GM19025 (cell line): ENCODE data around the gene ELAC1.
"Not testable (repeated sequence)": the region's sequence is repeated elsewhere in the genome, so short reads cannot be mapped to it uniquely, and the experiment has no call there.

ENCODE experiments used
- ATAC-seq: cut with Tn5 transposase; IDR thresholded peaks from one replicate; pipeline ENCODE4 v1.9.1; 2021; ENCODE audit warnings: mild to moderate bottlenecking, low read depth, moderate library complexity; ENCODE audit not compliant: unreplicated experiment

The ELAC1 gene

DNA sequence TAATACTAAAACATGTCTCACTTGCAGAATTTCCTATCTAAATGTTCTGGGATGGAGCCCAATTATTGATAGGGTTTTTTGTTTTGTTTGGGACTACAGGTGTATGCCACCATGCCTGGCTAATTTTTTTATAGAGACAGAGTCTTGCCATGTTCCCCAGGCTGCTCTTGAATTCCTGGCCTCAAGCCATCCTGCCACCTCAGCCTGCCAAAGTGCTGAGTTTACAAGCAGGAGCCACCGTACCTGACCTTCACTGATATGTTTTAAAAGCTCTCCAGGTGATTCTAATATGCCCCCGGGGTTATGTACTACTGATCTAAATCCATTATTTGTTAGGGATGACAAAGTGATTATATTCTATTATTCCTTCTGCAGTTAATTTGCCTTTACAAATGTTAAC is 2.2 kb downstream of the ELAC1 start:
- no peak for ATAC-seq

DNA sequence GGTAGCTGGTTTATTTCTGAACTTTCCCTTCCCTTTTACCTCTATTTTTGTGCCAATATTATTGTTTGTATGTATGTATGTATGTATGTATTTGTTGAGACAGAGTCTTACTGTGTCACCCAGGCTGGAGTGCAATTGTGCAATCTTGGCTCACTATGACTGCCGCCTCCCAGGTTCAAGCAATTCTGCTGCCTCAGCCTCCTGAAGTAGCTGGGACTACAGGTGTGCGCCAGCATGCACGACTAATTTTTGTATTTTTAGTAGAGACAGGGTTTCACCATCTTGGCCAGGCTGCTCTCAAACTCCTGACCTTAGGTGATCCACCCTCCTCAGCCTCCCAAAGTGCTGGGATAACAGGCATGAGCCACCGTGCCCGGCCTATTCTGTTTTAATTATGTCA is 4.6 kb downstream of the ELAC1 start:
- ATAC-seq = not testable (repeated sequence)

DNA sequence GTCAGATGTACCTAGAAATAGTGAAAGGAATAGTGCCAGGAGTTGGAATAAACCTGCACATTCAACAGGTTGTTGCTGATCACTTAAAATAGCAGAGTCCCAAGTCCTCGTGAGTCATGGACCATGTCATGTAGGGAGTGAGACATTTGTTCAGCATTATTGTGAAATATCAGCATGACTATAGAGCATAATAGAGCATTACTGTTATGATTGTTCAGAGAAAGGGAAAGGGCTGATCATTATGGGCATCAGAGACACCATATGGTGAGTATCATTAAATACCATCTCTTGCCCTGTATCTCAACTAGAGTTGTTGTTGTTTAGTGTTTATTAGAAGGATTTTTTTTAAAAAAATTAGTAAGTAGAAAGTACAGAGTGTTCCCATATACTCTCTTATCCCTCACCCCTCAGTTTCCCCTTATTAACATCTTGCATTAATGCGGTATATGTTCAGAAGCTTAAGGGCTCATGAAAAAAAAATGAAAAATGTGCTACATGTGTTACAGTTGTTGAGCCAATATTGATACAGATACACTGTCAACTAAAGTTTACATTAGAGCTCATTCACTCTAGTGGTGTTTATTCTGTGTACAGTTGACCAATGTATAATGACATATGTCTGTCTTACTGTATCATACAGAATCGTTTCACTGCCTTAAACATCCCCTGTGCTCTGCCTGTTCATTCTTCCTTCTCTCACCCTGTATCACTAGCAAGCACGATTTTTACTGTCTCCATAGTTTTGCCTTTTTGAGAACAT is 5.7 kb downstream of the ELAC1 start:
- no peak for ATAC-seq

DNA sequence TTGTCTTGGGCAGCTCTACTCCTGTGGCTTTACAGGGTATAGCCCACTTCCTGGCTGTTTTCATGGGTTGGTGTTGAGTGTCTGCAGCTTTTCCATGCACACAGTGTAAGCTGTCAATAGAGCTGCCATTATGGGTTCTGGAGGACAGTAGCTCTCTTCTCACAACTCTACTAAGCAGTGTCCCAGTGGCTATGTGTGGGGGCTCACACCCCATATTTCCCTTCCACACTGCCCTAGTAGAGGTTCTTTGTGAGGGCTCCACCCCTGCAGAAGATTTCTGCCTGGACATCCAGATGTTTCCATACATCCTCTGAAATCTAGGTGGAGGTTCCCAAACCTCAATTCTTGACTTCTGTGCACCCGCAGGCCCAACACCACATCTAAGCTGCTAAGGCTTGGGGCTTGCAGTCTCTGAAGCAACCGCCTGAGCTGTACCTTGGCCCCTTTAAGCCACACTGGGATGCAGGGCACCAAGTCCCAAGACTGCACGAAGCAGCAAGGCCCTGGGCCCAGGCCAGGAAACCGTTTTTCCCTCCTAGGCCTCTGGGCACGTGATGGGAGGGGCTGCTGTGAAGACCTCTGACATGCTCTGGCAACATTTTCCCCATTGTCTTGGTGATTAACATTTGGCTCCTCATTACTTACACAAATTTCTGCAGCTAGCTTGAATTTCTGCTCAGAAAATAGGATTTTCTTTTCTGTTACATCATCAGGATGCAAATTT is 9.4 kb downstream of the ELAC1 start:
- ATAC-seq = no peak

DNA sequence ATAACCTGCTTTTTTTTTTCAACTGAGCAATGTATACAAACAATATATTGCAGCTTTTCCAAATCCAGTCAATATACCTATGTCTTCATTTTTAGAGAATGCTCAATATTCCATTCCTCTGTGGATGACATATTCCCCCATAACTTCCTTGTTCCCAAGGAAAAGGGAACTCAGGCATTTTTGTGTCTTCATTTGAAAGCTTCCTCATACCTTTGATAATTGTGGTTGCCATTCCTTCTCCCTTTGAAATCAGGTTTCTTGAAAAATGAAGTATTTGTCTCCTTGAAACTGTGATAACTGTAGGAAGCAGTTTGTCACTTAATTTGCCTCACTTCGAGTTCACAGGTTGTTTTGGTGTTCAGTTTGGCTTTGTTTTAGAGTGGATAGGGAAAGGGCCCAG is 13.5 kb downstream of the ELAC1 start:
- ATAC-seq = no peak

DNA sequence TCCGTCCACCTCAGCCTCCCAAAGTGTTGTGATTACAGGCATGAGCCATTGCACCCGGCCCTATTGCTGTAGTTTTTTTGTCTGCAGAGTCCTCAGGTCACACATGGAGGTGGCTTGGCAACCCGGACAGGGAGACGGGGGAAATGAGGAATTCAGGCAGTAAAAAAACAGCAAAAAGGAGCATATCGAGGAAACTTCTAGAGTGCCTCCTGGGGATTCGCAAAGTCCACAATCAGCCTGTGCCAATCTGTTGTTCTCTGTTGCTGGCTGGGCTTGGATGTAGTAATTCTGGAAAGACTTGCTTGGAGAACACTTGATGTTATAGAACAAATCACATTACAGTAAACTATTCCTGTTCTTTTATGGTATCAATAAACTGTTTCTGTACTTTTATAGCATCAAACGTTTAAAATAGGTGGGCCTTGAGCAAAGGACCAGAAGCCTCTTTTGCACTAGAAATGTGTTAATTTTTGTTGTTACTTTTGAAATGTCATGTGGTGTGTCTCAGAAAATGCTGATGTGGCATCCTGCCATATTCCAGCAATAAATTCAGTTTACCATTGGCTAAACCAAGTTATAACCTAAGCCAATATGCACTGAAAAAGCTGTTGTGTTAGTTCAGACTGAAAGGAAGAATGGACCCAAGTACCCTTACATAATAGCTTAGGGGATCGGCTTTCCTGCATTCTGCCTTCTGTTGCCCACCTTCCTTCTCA is 14.4 kb downstream of the ELAC1 start:
- ATAC-seq = no peak

DNA sequence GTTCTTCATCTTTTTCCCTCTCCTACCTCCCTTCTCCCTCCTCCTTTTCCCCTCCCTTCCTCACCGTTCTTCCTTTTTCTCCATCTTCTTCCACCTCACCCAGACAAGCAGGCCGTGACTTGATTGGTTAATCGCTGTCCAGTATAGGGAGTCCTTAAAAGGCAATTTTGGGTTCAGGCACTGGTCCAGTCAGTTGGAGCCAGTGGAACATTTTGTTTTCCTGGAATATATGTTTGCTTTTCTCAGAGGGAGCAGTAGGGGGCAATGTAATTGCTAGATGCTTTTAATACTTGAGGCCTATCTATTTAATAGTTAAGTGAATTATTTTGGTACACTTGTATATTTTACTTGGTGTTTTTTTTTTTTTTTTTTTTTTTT is 15.0 kb downstream of the ELAC1 start:
- no peak for ATAC-seq

DNA sequence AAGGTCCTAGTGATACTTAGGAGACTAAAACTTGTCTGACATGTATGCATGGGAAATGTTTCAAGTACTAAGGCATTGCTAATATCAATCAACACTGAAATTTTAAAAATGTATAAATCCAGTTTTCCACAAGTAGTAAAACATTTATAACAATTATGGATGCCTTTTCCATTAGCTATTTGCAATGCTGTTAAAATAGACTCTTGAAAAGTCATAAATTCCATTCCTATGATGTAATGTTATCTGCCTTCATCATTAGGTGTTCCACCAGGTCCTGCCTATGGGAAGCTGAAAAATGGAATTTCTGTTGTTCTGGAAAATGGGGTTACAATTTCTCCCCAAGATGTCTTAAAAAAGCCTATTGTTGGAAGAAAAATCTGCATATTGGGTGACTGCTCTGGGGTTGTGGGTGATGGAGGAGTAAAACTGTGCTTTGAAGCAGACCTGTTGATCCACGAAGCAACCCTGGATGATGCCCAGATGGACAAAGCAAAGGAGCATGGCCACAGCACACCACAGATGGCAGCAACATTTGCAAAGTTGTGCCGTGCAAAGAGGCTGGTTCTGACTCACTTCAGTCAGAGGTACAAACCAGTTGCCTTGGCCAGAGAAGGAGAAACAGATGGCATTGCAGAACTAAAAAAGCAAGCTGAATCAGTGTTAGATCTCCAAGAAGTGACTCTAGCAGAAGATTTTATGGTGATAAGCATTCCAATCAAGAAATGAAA is 18.7 kb downstream of the ELAC1 start:
- ATAC-seq = no peak

DNA sequence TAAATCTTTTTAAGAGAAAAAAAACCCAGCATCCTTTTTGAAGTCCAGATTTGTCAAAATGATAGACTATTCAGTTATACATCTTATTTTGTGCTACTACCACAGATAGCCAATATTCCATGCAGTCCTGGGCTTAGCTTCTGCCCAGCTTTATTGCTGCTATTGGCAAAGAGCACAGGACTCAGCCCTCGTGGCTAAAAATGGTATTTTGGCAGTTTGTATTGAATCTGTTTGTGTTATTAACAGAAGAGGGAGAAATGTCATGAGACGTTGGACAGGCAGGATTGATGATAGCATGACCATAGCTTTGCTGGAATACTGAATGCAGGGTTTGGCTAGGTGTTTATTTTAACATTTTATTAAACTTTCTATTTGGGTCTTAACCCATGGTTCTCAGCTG is 19.4 kb downstream of the ELAC1 start:
- ATAC-seq = no peak

DNA sequence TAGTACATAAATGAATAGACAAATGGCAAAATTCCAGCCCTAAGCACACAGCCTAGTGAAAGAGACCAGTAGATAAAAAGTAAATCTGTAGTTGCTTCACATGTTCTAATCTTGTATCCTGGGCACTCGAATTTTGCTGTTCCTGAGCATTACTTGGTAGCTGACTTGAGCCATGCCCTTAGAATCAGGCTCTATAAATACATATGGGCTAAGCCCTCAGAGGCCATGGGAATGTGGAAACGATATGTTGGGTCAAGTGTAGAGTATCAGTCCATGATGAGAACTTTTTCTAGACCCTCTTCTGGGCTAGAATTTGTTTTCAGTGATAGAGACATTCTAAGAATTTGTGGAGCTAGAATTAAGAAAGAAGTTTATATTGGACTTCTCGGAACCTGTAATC is 21.9 kb downstream of the ELAC1 start:
- no peak for ATAC-seq

DNA sequence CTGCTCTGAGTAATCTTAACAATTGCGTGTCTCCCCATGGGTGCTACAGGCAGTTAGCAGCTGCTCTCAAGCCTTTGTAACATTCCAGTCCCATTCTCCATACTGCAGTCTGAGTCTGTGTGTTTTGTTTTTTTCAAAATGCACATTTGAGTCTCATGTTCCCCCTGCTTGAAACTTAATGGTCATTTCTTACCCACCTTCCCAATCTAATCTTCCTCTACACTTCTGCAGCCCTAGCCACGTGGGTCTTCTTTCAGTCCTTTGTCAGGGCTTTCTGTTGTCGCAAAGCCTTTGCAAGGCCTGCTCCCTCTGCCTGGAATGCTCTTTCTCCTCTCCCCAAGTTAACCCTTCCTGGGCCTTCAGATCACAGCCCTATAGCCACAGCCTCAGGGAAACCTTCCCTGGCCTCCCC is 24.5 kb downstream of the ELAC1 start:
- ATAC-seq = no peak

DNA sequence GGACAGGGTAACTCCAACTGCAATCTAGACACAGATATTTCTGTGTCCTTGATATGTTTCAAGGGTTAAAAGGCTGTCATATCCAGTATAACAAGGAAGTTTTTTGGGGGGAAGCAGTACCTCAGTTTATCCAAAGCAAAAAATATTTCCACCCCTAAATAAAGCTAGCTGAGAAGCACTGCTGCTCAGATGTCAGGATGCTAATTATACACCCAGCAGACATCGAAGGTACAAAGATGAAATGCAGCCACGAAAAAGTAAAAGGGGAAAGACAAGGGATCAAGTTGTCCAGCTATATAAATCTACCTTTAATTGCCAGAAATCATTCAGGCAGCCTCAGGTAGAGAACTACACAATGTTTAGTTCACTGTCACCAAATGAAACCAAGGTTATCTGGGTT is 26.2 kb downstream of the ELAC1 start:
- ATAC-seq = no peak

DNA sequence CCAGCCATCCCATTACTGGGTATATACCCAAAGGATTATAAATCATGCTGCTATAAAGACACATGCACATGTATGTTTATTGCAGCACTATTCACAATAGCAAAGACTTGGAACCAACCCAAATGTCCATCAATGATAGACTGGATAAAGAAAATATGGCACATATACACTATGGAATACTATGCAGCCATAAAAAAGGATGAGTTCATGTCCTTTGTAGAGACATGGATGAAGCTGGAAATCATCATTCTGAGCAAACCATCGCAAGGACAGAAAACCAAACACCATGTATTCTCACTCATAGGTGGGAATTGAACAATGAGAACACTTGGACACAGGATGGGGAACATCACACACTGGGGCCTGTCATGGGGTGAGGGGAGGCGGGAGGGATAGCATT is 35.3 kb downstream of the ELAC1 start:
- ATAC-seq = not testable (repeated sequence)

DNA sequence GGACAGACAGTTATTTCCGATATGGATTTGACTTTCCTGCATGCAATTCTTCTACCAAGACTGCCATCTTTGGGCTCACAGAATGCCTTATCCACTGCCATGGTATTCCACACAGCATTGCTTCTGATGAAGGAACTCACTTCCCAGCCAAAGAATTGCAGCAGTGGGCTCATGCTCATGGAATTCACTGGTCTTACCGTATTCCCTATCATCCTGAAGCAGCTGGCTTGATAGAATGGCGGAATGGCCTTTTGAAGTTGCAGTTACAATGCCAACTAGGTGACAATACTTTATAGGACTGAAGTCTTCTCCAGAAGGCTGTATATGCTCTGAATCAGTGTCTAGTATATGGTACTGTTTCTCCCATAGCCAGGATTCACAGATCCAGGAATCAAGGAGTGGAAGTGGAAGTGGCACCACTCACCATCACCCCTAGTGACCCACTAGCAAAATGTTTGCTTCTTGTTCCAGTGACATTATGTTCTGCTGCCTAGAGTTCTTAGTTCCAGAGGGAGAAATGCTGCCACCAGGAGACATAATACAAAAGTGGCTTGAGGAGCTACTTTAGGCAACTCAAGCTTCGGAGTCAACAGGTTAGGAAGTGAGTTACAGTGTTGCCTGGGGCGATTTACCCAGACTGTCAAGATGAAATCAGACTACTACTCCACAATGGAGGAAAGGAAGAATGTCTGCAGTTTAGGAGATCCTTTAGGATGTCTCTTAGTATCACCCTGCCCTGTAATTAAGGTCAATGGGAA is 38.4 kb downstream of the ELAC1 start:
- no peak for ATAC-seq

DNA sequence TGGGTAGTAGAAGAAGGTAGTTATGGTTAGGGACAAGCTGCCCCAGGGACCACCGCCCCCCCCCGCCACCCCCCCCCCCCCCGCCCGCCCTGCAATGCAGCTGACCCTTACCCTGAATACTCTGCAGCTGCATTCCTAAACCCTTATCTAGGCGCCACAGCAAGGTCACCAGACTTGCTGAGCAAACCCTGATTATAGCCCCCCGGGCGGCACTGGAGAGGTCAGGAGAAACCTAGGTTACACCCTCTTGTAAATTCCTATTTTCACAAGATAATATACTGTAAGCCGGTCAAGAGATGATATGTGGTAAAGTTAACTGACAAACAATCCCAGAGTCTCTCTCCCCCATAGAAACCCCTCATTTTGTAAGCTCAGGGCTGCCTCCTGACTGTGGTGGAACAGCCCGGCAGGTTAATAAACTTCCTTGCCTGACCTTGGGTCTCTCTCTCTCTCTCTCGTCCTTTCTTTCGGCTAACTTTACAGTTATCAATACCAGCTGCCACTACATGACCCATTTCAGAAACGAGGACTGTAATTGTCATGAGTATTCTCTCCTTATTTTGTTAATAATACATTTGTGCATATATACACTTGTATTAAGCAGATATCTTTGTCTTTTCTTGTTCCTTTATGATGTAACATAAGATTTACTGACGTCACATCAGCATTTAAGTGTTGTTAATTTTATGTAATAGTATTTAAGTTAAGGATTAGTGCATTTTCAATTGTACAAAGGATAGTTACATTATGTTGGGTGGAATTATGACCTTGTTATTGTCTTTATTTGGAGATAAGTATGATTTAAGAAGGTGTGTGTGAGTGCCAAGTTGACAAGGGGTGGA is 39.3 kb downstream of the ELAC1 start:
- ATAC-seq = no peak

DNA sequence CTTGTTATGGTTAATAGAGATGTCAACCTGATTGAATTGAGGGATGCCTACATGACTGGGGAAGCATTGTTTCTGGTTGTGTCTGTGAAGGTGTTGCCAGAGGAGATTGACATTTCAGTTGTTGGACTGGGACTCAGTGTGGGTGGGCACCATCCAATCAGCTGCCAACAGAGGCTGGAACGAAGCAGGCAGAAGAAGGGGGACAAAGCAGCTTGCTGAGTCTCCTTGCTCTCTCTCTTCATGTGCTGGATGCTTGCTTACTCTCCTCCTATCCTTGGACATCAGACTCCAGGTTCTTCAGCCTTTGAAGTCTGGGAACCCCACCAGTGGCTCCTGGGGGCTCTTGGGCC is 39.9 kb downstream of the ELAC1 start:
- ATAC-seq = no peak

DNA sequence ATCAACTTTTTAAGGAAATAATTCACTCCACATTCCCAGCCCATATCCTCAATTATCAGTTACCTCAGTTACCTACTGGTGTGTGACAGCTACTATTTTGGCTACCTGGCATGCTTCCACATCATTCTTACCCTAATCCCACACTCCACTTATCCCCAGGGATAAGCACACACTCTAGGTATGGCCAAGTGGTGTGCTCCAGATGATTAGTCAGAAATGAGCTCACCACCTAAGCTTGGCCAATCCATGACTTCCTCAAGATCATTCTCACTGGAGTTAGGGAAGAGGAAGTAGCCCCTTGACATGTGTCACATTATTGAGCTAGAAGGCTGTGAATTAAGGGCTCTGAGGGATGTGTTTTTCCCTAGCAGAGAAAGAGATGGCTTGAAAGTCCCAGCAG is 41.2 kb downstream of the ELAC1 start:
- ATAC-seq = no peak

DNA sequence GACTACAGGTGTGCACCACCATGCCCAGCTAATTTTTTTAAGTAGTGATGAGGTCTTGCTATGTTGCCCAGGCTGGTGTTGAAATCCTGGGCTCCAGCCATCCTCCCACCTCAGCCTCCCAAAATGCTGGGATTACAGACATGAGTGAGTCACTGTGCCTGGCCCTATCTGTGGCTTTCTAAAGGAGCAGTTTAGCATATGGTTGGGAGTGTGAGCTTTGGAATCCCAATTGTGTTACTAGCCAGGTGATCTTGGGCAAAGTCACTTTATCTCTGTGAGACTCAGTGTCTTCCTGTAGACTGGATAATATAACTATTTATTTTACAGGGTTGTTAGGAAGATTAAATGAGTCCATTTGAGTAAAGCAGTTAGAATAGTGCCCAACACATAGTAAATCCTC is 42.4 kb downstream of the ELAC1 start:
- no peak for ATAC-seq

DNA sequence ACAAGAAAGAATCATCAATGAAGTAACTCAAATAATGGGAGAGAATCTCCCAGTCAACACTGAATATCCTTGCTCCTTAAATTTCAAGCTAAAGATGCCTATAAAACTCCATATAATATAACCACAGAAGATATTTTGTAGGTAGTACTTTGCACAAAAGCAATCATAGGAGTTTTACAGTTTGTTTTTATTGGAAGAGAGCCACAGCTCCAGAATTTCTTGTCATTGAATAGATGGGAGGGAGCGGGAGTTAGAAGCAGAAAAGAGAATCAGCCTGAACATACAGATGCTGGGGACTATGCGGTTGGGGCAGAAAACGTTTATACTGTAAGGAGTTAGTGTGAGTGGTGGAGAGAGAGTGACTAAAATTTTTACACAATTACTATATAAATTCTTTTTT is 43.9 kb downstream of the ELAC1 start:
- no peak for ATAC-seq

DNA sequence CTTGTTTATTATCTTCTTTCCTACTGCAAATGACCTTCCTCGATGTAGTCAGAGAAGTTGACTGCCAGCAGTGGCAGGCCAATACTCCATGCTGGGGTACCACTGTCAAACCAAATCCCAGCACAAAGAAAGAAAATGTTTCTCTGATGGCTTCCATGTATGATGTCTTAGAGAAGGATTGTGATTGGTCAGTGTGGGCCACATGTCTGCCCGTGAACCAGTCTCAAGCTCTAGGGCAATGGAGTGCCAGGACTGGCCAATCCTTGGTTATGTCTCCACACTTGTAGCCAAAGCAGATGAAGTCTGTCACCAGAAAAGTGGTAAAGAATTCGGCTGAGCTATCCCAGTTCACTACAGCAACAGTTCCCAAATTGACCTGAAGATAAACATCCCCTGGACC is 44.6 kb downstream of the ELAC1 start:
- ATAC-seq = no peak
